SU-DHL-6 (cell line): ENCODE data around the gene SLC7A9.

Experiments used
- H2AFZ ChIP-seq: fragments of 200-600 bp; sonication (generic); 2 replicates; pipeline ENCODE4 v1.6.1; 2014; ENCODE audit warnings: low read depth, mild to moderate bottlenecking, moderate library complexity, mixed read lengths, antibody characterized with exemption, low read length; ENCODE audit not compliant: severe bottlenecking
- H3F3A ChIP-seq: fragments of 200-600 bp; shearing (Covaris generic); 2 replicates; pipeline ENCODE4 v1.6.0; 2016; ENCODE audit warnings: antibody characterized with exemption, mild to moderate bottlenecking; ENCODE audit not compliant: insufficient read depth
- H3K27ac ChIP-seq: fragments of 200-600 bp; sonication (generic); 2 replicates; pipeline ENCODE4 v1.5.1; 2016; ENCODE audit warnings: low read depth, mild to moderate bottlenecking, low read length, moderate library complexity, mixed read lengths
- H3K27me3 ChIP-seq: fragments of 200-600 bp; sonication (generic), shearing (Covaris generic); 2 replicates; pipeline ENCODE4 v1.6.0; 2014; ENCODE audit warnings: mild to moderate bottlenecking, low read length
- H3K36me3 ChIP-seq: fragments of 200-600 bp; sonication (generic); 2 replicates; pipeline ENCODE4 v1.6.1; 2014; ENCODE audit warnings: mild to moderate bottlenecking, low read length, mixed read lengths
- H3K4me2 ChIP-seq: fragments of 300-600, 200-600 bp; shearing (Covaris generic), sonication (generic); 2 replicates; pipeline ENCODE4 v1.6.0; 2014; ENCODE audit warnings: low read length, low read depth, mild to moderate bottlenecking; ENCODE audit not compliant: poor library complexity, severe bottlenecking
- H3K4me3 ChIP-seq: fragments of 200-600 bp; sonication (generic); 2 replicates; pipeline ENCODE4 v1.5.1; 2014; ENCODE audit warnings: antibody characterized with exemption, low read length, mild to moderate bottlenecking, mixed read lengths; ENCODE audit not compliant: insufficient read depth, poor library complexity, severe bottlenecking
- H3K79me2 ChIP-seq: fragments of 200-600 bp; sonication (generic); 2 replicates; pipeline ENCODE4 v1.6.1; 2014; ENCODE audit warnings: mild to moderate bottlenecking, low read length, moderate library complexity; ENCODE audit not compliant: insufficient read depth
- H3K9ac ChIP-seq: fragments of 200-600 bp; sonication (generic); 2 replicates; pipeline ENCODE4 v1.7.0; 2014; ENCODE audit warnings: mild to moderate bottlenecking, low read length
- H3K9me2 ChIP-seq: fragments of 200-600 bp; sonication (generic); replicated peaks from 2 replicates; pipeline ENCODE4 v1.6.1; 2014; ENCODE audit warnings: low read length; ENCODE audit not compliant: insufficient read depth
- H3K9me3 ChIP-seq: fragments of 200-600 bp; sonication (generic); 2 replicates; pipeline ENCODE4 v1.6.1; 2014; ENCODE audit warnings: low read length, mixed read lengths; ENCODE audit not compliant: insufficient read depth
- H4K20me1 ChIP-seq: fragments of 200-600 bp; sonication (generic); 2 replicates; pipeline ENCODE4 v1.6.1; 2014; ENCODE audit warnings: low read depth, mild to moderate bottlenecking, antibody characterized with exemption, low read length, moderate library complexity, mixed read lengths
- CTCF ChIP-seq: fragments of 200-600 bp; sonication (generic); IDR thresholded peaks from one replicate; pipeline ENCODE4 v1.5.1; 2017; ENCODE audit warnings: antibody characterized with exemption, mild to moderate bottlenecking, low read length, moderate library complexity; ENCODE audit not compliant: insufficient read depth, poor library complexity, severe bottlenecking
- EZH2phosphoT487 ChIP-seq: fragments of 200-600 bp; sonication (generic), shearing (Covaris generic); conservative IDR thresholded peaks from 2 replicates; pipeline ENCODE4 v1.6.1; 2018; ENCODE audit warnings: mild to moderate bottlenecking, antibody characterized with exemption, low read length, moderate library complexity, mixed read lengths

The SLC7A9 gene

GRCh38 chr19:32877977-32878745 is 8.6 kb upstream of the SLC7A9 start:
- Histone ChIP-seq H3K9me3 (no peaks in the 10 kb centered on the region), H3K27me3 (no peaks in the 10 kb centered on the region)
- no peak for TF ChIP-seq CTCF
- TF ChIP-seq EZH2phosphoT487 = no peak

GRCh38 chr19:32877323-32877912 is 7.9 kb upstream of the SLC7A9 start:
- Histone ChIP-seq H3K27me3 (no peaks in the 10 kb centered on the region), H3F3A (no peaks in the 10 kb centered on the region), H3K9ac (no peak overlapping the region), H3K4me2 (no peak overlapping the region), H3K9me2 (no peaks in the 10 kb centered on the region), H4K20me1 (no peaks in the 10 kb centered on the region), H3K79me2 (no peaks in the 10 kb centered on the region), H3K36me3 (no peaks in the 10 kb centered on the region), H3K9me3 (no peaks in the 10 kb centered on the region), H3K4me3 (no peak overlapping the region), H3K27ac (no peak overlapping the region), H2AFZ (no peak overlapping the region)
- TF ChIP-seq CTCF (no peak), EZH2phosphoT487 (no peak)

More at GRCh38 chr19:32877977-32878745, 8.6 kb upstream of the SLC7A9 start:
- Histone ChIP-seq H3K79me2 (no peaks in the 10 kb centered on the region), H4K20me1 (no peaks in the 10 kb centered on the region), H3K4me3 (no peak overlapping the region), H3K4me2 (no peak overlapping the region), H3K36me3 (no peaks in the 10 kb centered on the region), H3K27ac (no peak overlapping the region), H3K9ac (no peak overlapping the region), H3F3A (no peaks in the 10 kb centered on the region), H2AFZ (no peak overlapping the region), H3K9me2 (no peaks in the 10 kb centered on the region)

GRCh38 chr19:32876919-32877285 is 7.3 kb upstream of the SLC7A9 start:
- no peaks in the 10 kb centered on the region for H3K27me3 ChIP-seq
- no peaks in the 10 kb centered on the region for H3K9me2 ChIP-seq
- H4K20me1 ChIP-seq = no peaks in the 10 kb centered on the region
- H3K4me3 ChIP-seq = no peak overlapping the region
- TF ChIP-seq CTCF (no peak), EZH2phosphoT487 (no peak)
- no peak overlapping the region for H3K4me2 ChIP-seq
- no peaks in the 10 kb centered on the region for H3K79me2 ChIP-seq
- H3F3A ChIP-seq = no peaks in the 10 kb centered on the region
- H3K27ac ChIP-seq = no peak overlapping the region
- no peaks in the 10 kb centered on the region for H3K9me3 ChIP-seq
- H2AFZ ChIP-seq = no peak overlapping the region
- H3K9ac ChIP-seq = no peak overlapping the region
- no peaks in the 10 kb centered on the region for H3K36me3 ChIP-seq
